Ovary (tissue), 3 donors: Measurements from ENCODE around the gene LRP11.
"Not testable (repeated sequence)": the region's sequence is repeated elsewhere in the genome, so short reads cannot be mapped to it uniquely, and the experiment has no call there.

Experiments
- EP300 ChIP-seq: sonication (generic); formaldehyde crosslinking; IDR thresholded peaks from one replicate; pipeline ENCODE4 v1.6.1; 2017; ENCODE audit warnings: antibody characterized with exemption
- POLR2A ChIP-seq: fragments of 450-650 bp; IDR thresholded peaks from one replicate; pipeline ENCODE4 v1.6.1; 2017; ENCODE audit warnings: antibody characterized with exemption, mild to moderate bottlenecking, moderate library complexity
- TF ChIP-seq, protein P1 (sequence below), 3 donors: fragments of 450-650 bp in 2 of 3; fragments of 200-600 bp in 1 of 3; IDR thresholded peaks; one replicate each; pipeline versions ENCODE4 v1.5.1 to v1.8.0; 2016 to 2022; ENCODE audit warnings: antibody characterized with exemption in 3 of 3, mild to moderate bottlenecking in 1 of 3
- donor health status: DM: no; HTN: no; CAD: no.

DNA sequence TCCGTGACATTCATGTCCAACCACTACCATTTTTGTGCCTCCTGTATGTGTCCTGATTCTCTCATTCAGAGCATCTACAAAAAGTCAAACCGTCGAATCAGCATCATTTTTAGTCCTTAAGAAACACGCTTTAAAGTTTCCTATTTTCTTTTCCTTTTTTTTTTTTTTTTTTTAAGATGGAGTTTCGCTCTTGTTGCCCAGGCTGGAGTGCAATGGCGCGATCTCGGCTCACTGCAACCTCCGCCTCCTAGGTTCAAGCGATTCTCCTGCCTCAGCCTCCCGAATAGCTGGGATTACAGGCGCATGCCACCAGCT, 1.8 kb downstream of the LRP11 start:
- TF ChIP-seq, protein P1, sequence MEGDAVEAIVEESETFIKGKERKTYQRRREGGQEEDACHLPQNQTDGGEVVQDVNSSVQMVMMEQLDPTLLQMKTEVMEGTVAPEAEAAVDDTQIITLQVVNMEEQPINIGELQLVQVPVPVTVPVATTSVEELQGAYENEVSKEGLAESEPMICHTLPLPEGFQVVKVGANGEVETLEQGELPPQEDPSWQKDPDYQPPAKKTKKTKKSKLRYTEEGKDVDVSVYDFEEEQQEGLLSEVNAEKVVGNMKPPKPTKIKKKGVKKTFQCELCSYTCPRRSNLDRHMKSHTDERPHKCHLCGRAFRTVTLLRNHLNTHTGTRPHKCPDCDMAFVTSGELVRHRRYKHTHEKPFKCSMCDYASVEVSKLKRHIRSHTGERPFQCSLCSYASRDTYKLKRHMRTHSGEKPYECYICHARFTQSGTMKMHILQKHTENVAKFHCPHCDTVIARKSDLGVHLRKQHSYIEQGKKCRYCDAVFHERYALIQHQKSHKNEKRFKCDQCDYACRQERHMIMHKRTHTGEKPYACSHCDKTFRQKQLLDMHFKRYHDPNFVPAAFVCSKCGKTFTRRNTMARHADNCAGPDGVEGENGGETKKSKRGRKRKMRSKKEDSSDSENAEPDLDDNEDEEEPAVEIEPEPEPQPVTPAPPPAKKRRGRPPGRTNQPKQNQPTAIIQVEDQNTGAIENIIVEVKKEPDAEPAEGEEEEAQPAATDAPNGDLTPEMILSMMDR (IDR thresholded peaks at IDR 0.05), result not testable (repeated sequence)
- not testable (repeated sequence) for TF ChIP-seq POLR2A, EP300
